Measurements from ENCODE around the gene ZNF532.
A peak's percentile ranks its signal among the peaks of the same experiment; 100 is the strongest.

ZNF532 gene

GRCh38 chr18:58838165-58838860 lies 26.4 kb upstream of the ZNF532 start:
- H3K79me2 ChIP-seq (ENCODE audit: control insufficient read depth, insufficient read depth, low read length, poor library complexity): no peaks in the 10 kb centered on the region
- H3K79me1 ChIP-seq (ENCODE audit: low read length): no peaks in the 10 kb centered on the region
- peaks cover 0 to 3% of the 10 kb centered on the region in 2 experiments for H3K4me1 ChIP-seq (ENCODE audit: control insufficient read depth in 1 of 2, insufficient read depth in 2 of 2, low read length in 2 of 2)
- H3K4ac ChIP-seq (ENCODE audit: low read depth, low read length): no peak overlapping the region
- no peak overlapping the region for H3K18ac ChIP-seq (ENCODE audit: low read length)
- peak overlapping the region; percentile 28 for H2BK120ac ChIP-seq (ENCODE audit: insufficient read depth, low read length, poor library complexity)
- DNase-seq: no peak
- peak overlapping the region; percentile 35 for H2AK5ac ChIP-seq (ENCODE audit: low read length)
- H2BK12ac ChIP-seq (ENCODE audit: low read length): peak overlapping the region; percentile 27
- H2AFZ ChIP-seq (ENCODE audit: insufficient read depth, low read length, poor library complexity): no peak overlapping the region
- no peak overlapping the region for H3K23ac ChIP-seq (ENCODE audit: low read length)
- H4K8ac ChIP-seq (ENCODE audit: low read depth, low read length): no peak overlapping the region
- no peak overlapping the region for H4K91ac ChIP-seq (ENCODE audit: low read depth, low read length)
- H3K9ac ChIP-seq (ENCODE audit: low read length): no peak overlapping the region
- no peaks in the 10 kb centered on the region for H3K27me3 ChIP-seq (ENCODE audit: insufficient read depth, low read length)
- no peak overlapping the region for H3K14ac ChIP-seq (ENCODE audit: low read length)
- no peak overlapping the region for H3K4me3 ChIP-seq (ENCODE audit: low read depth, low read length)
- no peak overlapping the region for H2BK5ac ChIP-seq (ENCODE audit: low read depth, low read length, poor library complexity)
- H3K9me3 ChIP-seq (ENCODE audit: insufficient read depth, low read depth, low read length): no peaks in the 10 kb centered on the region
- H3K36me3 ChIP-seq (ENCODE audit: control insufficient read depth in 1 of 2, insufficient read depth in 2 of 2, low read length in 2 of 2): no peaks in the 10 kb centered on the region
- H3K27ac ChIP-seq (ENCODE audit: low read depth, low read length): no peak overlapping the region
- H4K12ac ChIP-seq (ENCODE audit: low read depth, low read length): no peak overlapping the region
- no peak overlapping the region for H3K4me2 ChIP-seq (ENCODE audit: low read length)
- no CpG with 5 or more reads among the region's 5 CpGs for WGBS (ENCODE audit: extremely low coverage, insufficient coverage, insufficient read length)

GRCh38 chr18:58838946-58839345 lies 25.7 kb upstream of the ZNF532 start:
- no CpG with 5 or more reads among the region's 6 CpGs for WGBS (ENCODE audit: extremely low coverage, insufficient coverage, insufficient read length)
- Histone ChIP-seq H3K9ac (ENCODE audit: low read length) (no peak overlapping the region), H2AK5ac (ENCODE audit: low read length) (no peak overlapping the region), H3K4me2 (ENCODE audit: low read length) (no peak overlapping the region), H4K12ac (ENCODE audit: low read depth, low read length) (no peak overlapping the region), H2BK120ac (ENCODE audit: insufficient read depth, low read length, poor library complexity) (no peak overlapping the region), H3K79me2 (ENCODE audit: control insufficient read depth, insufficient read depth, low read length, poor library complexity) (no peaks in the 10 kb centered on the region), H3K9me3 (ENCODE audit: insufficient read depth, low read depth, low read length) (no peaks in the 10 kb centered on the region), H2AFZ (ENCODE audit: insufficient read depth, low read length, poor library complexity) (no peak overlapping the region), H4K8ac (ENCODE audit: low read depth, low read length) (no peak overlapping the region), H3K4me1 (ENCODE audit: control insufficient read depth in 1 of 2, insufficient read depth in 2 of 2, low read length in 2 of 2) (peaks cover 0 to 3% of the 10 kb centered on the region in 2 experiments), H3K27me3 (ENCODE audit: insufficient read depth, low read length) (no peaks in the 10 kb centered on the region), H3K23ac (ENCODE audit: low read length) (no peak overlapping the region), H3K14ac (ENCODE audit: low read length) (no peak overlapping the region), H3K36me3 (ENCODE audit: control insufficient read depth in 1 of 2, insufficient read depth in 2 of 2, low read length in 2 of 2) (no peaks in the 10 kb centered on the region), H3K79me1 (ENCODE audit: low read length) (no peaks in the 10 kb centered on the region), H3K27ac (ENCODE audit: low read depth, low read length) (no peak overlapping the region), H3K4me3 (ENCODE audit: low read depth, low read length) (no peak overlapping the region), H2BK5ac (ENCODE audit: low read depth, low read length, poor library complexity) (no peak overlapping the region), H2BK12ac (ENCODE audit: low read length) (no peak overlapping the region), H3K18ac (ENCODE audit: low read length) (no peak overlapping the region), H4K91ac (ENCODE audit: low read depth, low read length) (no peak overlapping the region), H3K4ac (ENCODE audit: low read depth, low read length) (no peak overlapping the region)
- DNase-seq: no peak

GRCh38 chr18:58842978-58843687 lies 21.5 kb upstream of the ZNF532 start:
- Histone ChIP-seq H3K4ac (ENCODE audit: low read depth, low read length) (no peak overlapping the region), H2AFZ (ENCODE audit: insufficient read depth, low read length, poor library complexity) (no peak overlapping the region), H3K14ac (ENCODE audit: low read length) (no peak overlapping the region), H3K4me1 (ENCODE audit: control insufficient read depth in 1 of 2, insufficient read depth in 2 of 2, low read length in 2 of 2) (peaks cover 14 to 15% of the 10 kb centered on the region in 2 experiments), H3K36me3 (ENCODE audit: control insufficient read depth in 1 of 2, insufficient read depth in 2 of 2, low read length in 2 of 2) (no peaks in the 10 kb centered on the region), H3K79me1 (ENCODE audit: low read length) (peaks cover 10% of the 10 kb centered on the region), H3K79me2 (ENCODE audit: control insufficient read depth, insufficient read depth, low read length, poor library complexity) (no peaks in the 10 kb centered on the region), H3K9me3 (ENCODE audit: insufficient read depth, low read depth, low read length) (no peaks in the 10 kb centered on the region), H4K91ac (ENCODE audit: low read depth, low read length) (no peak overlapping the region), H3K27ac (ENCODE audit: low read depth, low read length) (no peak overlapping the region), H4K8ac (ENCODE audit: low read depth, low read length) (no peak overlapping the region), H3K4me3 (ENCODE audit: low read depth, low read length) (no peak overlapping the region), H3K18ac (ENCODE audit: low read length) (no peak overlapping the region), H2BK120ac (ENCODE audit: insufficient read depth, low read length, poor library complexity) (no peak overlapping the region), H2BK5ac (ENCODE audit: low read depth, low read length, poor library complexity) (no peak overlapping the region), H4K12ac (ENCODE audit: low read depth, low read length) (no peak overlapping the region), H3K23ac (ENCODE audit: low read length) (no peak overlapping the region), H2BK12ac (ENCODE audit: low read length) (peak overlapping the region; percentile 11), H3K4me2 (ENCODE audit: low read length) (no peak overlapping the region), H3K9ac (ENCODE audit: low read length) (no peak overlapping the region), H3K27me3 (ENCODE audit: insufficient read depth, low read length) (no peaks in the 10 kb centered on the region), H2AK5ac (ENCODE audit: low read length) (no peak overlapping the region)
- peak; percentile 59 to 71 for DNase-seq
- no CpG with 5 or more reads among the region's 11 CpGs for WGBS (ENCODE audit: extremely low coverage, insufficient coverage, insufficient read length)

GRCh38 chr18:58843688-58844035 lies 21.0 kb upstream of the ZNF532 start:
- Histone ChIP-seq H3K4ac (ENCODE audit: low read depth, low read length) (no peak overlapping the region), H3K4me2 (ENCODE audit: low read length) (no peak overlapping the region), H3K79me1 (ENCODE audit: low read length) (peaks cover 13% of the 10 kb centered on the region), H3K14ac (ENCODE audit: low read length) (no peak overlapping the region), H3K36me3 (ENCODE audit: control insufficient read depth in 1 of 2, insufficient read depth in 2 of 2, low read length in 2 of 2) (no peaks in the 10 kb centered on the region), H2AFZ (ENCODE audit: insufficient read depth, low read length, poor library complexity) (no peak overlapping the region), H3K9me3 (ENCODE audit: insufficient read depth, low read depth, low read length) (no peaks in the 10 kb centered on the region), H3K4me1 (ENCODE audit: control insufficient read depth in 1 of 2, insufficient read depth in 2 of 2, low read length in 2 of 2) (peaks cover 15 to 20% of the 10 kb centered on the region in 2 experiments), H3K79me2 (ENCODE audit: control insufficient read depth, insufficient read depth, low read length, poor library complexity) (no peaks in the 10 kb centered on the region), H3K4me3 (ENCODE audit: low read depth, low read length) (no peak overlapping the region), H3K27ac (ENCODE audit: low read depth, low read length) (no peak overlapping the region), H2BK5ac (ENCODE audit: low read depth, low read length, poor library complexity) (no peak overlapping the region), H3K9ac (ENCODE audit: low read length) (no peak overlapping the region), H4K91ac (ENCODE audit: low read depth, low read length) (no peak overlapping the region), H2AK5ac (ENCODE audit: low read length) (no peak overlapping the region), H3K23ac (ENCODE audit: low read length) (no peak overlapping the region), H2BK12ac (ENCODE audit: low read length) (no peak overlapping the region), H4K12ac (ENCODE audit: low read depth, low read length) (no peak overlapping the region), H3K18ac (ENCODE audit: low read length) (no peak overlapping the region), H3K27me3 (ENCODE audit: insufficient read depth, low read length) (no peaks in the 10 kb centered on the region), H4K8ac (ENCODE audit: low read depth, low read length) (no peak overlapping the region), H2BK120ac (ENCODE audit: insufficient read depth, low read length, poor library complexity) (no peak overlapping the region)
- no peak for DNase-seq
- WGBS (ENCODE audit: extremely low coverage, insufficient coverage, insufficient read length): no CpG with 5 or more reads among the region's 2 CpGs
